GM21390 (cell line): ENCODE results near the gene INPP5D.

ENCODE experiments used
- ATAC-seq: cut with Tn5 transposase; IDR thresholded peaks from one replicate; pipeline ENCODE4 v1.9.1; 2021; ENCODE audit not compliant: unreplicated experiment

The INPP5D gene

DNA sequence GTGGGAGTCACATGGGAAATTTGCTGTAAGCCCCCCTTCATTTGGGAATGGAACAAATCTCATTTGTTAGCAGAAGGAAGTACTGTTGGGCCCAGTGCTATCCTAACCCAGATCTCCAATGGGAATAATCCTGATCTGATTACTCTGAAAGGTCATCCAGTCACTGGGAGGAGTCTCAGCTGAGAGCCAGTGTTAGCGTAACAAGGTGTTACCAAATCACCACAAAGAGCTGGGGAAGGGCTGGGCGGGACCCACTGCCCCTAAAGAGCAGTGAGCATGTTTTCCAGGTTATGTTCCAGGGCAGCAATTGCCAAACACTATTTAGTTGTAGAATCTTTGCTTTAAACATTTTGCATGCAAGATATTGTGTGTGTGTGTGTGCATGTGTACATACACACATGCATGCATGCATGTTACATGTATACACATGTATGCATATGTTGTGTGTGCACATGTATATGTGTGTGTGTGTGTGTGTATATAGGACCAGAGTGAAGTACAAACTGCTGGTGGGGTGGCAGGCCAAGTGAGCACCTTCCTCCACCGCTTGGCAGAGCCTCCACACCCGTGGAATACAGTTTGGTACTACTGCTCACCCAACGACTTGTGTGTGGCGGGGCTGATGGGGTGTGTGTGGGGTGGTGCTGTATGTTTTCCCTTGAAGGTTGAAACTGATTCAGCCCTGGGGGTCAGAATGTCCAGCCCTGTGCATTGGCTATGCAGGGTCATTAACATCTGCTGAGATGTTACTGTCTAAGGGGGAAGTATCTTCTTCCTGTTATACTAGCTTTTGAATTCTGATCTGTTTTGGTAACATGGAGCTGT, 15.2 kb downstream of the INPP5D start:
- ATAC-seq: peak; percentile 35

DNA sequence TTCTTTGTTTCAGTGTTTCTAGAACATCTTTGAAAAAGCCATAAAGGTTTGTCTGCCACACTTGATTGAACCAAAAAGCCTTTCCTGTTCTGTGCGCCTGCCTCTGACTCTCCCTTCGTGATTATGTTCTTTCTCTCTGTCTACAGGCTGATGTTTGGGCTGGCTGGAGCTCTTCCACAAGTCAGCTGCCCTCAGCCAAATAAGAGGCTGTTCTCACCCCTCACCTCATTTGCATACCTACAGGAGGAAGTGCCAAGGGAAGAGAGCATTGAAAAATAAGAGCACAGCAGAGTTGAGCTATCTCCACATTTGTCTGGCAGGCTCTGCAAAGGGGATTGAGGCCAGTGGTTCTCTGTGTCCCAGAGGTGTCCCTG, 15.8 kb downstream of the INPP5D start:
- peak; percentile 56 for ATAC-seq

DNA sequence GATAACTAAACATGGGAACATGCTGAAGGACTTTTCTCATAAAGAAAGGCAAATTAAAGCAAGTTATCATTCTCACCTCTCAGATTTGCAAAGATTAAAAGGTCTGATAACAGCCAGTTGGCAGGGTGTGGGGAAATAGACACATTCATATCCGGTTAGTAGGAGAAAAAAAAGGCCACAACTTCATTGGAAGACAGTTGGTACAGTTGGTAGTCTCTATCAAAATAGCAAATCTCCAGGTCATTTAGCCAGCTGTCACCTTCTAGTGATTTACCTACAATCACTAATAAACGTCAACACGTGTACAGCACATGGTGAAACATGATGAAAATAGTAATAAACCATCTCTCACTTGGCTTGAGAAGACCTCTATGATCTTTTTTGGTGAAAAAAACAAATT, 16.6 kb downstream of the INPP5D start:
- ATAC-seq: no peak

GRCh38 chr2:233079473-233079877, 19.3 kb downstream of the INPP5D start:
- ATAC-seq: peak; percentile 31

GRCh38 chr2:233079953-233080835, 20.1 kb downstream of the INPP5D start:
- no peak for ATAC-seq

- ATAC-seq: no peak
Observed at GRCh38 chr2:233080836-233081229, 20.7 kb downstream of the INPP5D start.

DNA sequence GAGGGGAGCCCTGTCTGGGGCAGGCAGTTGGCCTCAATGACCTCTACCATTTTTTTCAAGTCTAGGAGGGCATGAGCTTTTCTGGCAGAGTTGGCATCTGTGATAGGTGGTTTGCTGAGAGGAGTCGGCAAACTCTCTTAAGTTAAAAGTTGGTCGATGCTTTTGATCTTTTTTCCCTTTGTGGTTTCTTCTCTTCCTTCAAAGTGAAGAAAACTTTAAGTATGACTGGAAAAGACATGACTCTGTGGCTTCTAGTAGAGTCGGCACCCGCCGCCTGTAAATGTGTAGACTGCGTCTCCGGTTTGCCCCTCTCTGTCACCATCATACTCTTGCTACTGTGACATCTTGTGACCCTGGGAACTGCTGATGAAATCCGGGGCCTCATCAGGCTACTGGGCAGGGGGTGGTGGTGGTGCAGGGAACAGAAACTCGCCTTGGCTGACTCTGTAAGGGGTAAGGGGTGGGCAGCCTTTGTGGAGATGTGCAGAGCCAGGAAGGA, 21.1 kb downstream of the INPP5D start:
- no peak for ATAC-seq

DNA sequence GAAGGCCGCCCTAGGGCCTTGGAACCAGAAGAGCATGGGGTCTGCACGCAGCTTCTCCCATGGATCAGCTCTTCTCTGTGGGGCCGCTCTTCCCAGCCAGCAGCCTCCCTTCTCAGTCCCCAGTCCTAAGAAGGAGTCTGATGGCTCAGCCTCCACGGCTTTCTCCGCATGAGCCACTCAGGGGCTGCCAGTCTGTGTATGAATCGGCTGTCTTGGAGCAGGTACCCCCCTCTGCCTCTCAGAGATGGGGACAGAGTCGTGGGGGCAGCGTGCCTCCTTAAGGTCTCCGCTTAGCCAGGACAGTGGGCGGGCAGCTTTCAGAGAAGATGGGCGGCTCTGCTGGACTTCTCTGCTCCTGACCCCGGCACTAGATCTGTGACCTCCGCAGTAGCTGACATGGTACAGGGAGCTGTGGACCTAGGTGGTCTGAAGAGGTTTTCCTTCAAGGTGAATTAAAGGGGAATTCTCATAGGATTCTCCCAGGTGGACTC, 21.6 kb downstream of the INPP5D start:
- ATAC-seq: peak; percentile 0

GRCh38 chr2:233082222-233082930, 22.2 kb downstream of the INPP5D start:
- peak; percentile 45 for ATAC-seq

GRCh38 chr2:233082931-233083755, 23.0 kb downstream of the INPP5D start:
- no peak for ATAC-seq

- no peak for ATAC-seq
Observed at GRCh38 chr2:233083782-233084181, 23.6 kb downstream of the INPP5D start.

DNA sequence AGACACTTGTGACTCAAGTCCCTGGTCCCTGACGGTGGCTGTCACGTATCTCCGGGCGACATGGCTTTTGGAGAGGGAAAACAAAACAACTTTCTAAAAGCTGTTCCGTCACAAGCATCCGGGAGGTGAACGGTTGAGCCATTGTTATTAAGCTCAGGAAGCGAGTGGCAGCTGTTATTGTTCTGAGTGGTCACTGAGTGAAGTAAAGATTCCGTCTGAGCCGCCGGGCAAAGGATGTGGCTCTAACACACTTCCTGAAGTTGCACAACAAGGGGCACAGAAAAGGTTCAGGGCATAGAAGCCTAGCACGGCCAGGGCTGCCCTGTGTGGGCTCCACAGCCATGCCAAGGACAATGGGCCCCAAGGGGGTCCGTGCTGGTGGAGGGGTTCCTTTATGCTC, 24.3 kb downstream of the INPP5D start:
- no peak for ATAC-seq

- no peak for ATAC-seq
Observed at GRCh38 chr2:233085037-233085838, 25.1 kb downstream of the INPP5D start.

DNA sequence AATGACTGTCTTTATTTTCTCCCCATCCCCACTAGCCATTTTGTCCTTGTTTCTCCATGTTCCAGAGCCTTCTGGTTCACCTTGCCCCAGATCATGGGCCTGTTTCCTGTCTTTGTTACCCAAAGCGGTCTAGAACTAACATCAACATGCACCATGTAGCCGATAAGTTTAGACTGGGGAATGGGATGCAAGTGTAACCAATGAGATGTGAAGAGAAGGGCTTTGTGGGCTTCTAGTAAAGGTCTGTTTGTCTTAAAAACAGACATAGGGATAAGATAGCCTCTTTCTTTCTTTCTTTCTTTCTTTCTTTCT, 25.7 kb downstream of the INPP5D start:
- no peak for ATAC-seq

DNA sequence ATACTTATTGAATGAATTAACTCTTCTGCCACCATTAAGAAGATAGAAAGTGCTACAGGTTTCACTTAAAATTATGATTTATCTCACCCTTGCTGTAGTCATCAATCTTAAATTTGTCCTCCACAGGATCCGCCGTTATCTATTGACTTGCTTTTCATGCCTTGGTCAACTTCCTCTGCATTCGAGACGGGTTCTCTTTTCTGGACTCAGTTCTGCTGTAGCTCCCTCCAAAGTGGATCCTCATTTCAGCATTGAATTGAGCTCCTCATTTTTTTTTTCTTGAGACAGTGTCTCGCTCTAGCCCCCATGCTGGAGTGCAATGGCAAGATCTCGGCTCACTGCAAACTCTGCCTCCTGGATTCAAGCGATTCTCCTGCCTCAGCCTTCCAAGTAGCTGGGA, 27.6 kb downstream of the INPP5D start:
- ATAC-seq: no peak

- ATAC-seq: no peak
Observed at GRCh38 chr2:233088972-233089345, 28.8 kb downstream of the INPP5D start.

DNA sequence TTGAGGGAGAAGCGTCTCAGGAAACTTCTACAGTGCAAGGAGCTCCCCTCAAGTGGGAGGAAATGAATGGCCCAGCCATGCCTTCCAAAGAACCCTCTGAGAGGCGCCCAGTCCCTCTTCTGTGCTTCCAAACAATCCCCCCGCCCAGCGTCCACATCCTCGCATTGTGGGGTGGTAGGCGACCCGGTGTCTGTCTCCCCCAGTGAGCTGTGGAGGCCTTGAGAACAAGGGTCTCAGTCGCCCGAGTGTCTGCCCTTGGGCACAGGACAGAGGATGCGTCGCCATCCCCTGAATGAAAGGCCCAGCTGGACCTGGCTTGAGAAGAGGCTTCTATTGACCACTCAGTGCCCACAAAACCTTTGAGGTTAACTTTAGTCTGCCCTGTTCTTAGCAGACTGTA, 29.7 kb downstream of the INPP5D start:
- no peak for ATAC-seq

- ATAC-seq: no peak
Observed at GRCh38 chr2:233090879-233091278, 30.7 kb downstream of the INPP5D start.

GRCh38 chr2:233091595-233092375, 31.6 kb downstream of the INPP5D start:
- no peak for ATAC-seq
